ENCODE measurements around the gene RBM28.

GRCh38 chr7:128343554-128344430 lies at the start of gene RBM28:
- no peak for TF ChIP-seq CTCF (IDR thresholded peaks at IDR 0.05)
- peak; percentile 63 for TF ChIP-seq POLR2A (IDR thresholded peaks at IDR 0.05)

All from transverse colon (tissue), 3 donors.